AG10803 (cell line): Measurements from ENCODE around the gene ITGA4.

ENCODE experiments used
- DNase-seq: peaks from one replicate; pipeline ENCODE4 v3.0.0; 2010; ENCODE audit warnings: low read depth
- H3K4me3 ChIP-seq: 2 replicates; pipeline ENCODE4 v1.5.1; 2011; ENCODE audit warnings: mild to moderate bottlenecking, low read length, control low read depth
- TF ChIP-seq, protein P1 (sequence below): conservative IDR thresholded peaks from 2 replicates; pipeline ENCODE4 v1.5.1; 2011; ENCODE audit warnings: mild to moderate bottlenecking, low read length, control low read depth, inconsistent platforms

The ITGA4 gene

DNA sequence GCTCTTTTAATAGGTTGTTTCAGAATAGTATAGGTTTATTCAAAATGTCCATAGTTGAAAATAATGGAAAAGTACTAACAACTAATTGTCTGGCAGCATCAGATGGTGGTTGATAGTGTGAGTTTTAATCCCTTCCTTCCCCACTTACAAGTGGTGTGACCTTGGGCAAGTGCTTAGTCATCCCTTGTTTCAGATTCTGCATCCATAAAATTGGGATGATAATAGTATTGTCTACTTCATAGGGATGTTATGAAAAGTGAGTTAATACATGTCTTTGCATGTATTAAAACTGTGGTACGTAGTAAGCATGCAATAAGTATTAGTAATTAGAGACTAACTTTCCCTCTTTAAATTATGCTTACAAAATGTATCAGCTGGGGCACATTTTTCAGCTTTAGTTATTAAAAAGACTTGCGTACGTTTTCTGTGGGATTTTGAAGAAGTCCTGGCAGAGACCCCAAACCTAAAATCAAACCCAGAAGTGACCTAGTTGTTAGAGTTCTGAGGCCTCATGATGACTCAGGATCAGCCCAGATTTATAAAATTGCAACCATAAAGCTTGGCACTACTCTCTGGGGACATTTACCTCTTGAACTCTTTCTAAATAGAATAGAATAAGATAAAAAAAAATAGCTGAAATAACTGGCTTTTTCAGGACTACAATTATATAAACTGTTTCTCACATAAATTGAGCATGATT lies 8.6 kb downstream of the ITGA4 start:
- TF ChIP-seq, protein P1, sequence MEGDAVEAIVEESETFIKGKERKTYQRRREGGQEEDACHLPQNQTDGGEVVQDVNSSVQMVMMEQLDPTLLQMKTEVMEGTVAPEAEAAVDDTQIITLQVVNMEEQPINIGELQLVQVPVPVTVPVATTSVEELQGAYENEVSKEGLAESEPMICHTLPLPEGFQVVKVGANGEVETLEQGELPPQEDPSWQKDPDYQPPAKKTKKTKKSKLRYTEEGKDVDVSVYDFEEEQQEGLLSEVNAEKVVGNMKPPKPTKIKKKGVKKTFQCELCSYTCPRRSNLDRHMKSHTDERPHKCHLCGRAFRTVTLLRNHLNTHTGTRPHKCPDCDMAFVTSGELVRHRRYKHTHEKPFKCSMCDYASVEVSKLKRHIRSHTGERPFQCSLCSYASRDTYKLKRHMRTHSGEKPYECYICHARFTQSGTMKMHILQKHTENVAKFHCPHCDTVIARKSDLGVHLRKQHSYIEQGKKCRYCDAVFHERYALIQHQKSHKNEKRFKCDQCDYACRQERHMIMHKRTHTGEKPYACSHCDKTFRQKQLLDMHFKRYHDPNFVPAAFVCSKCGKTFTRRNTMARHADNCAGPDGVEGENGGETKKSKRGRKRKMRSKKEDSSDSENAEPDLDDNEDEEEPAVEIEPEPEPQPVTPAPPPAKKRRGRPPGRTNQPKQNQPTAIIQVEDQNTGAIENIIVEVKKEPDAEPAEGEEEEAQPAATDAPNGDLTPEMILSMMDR: no peak
- no peak overlapping the region for H3K4me3 ChIP-seq
- peak; percentile 95 for DNase-seq

DNA sequence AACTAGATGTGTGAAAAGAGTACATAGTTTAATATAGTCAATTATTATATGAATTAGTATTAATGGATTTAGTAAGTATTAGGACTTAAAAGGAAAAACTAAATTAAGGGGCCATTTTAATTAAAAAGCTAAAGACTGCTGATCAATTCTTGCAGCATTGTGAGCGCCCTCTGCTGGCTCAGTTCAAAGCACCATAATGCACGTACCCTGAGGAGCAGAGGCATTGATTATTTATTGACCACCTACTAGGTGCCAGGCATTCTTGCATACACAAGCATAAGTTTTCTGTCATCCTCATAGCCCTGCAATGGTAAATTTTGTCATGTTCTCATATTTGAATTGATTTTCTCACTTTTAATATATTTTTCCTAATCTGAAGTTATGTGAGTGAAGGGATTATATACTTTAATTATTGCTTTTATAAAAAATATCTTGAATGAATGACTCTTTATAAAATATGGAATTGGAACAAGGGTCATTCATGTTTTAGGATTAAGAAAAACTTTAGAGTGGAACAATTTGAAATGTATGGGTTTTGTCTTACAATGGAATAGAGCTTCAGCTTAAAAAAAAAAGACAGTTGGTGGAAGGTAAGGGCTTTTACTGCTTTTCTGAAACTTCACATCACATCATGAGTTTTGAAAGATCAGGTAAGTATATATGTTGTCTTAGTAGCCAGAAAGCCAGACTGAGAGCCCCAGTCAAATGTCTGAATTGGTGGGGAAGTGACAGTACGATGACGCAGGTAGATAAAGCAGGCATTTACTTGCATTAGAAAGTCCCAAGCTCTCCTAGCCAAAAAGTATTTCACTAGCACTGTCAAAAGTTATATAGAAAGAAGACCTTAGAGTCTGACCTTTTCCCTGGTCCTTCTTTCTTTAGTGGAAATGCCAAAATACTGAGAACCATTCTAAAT lies 9.7 kb downstream of the ITGA4 start:
- H3K4me3 ChIP-seq: no peak overlapping the region
- peak; percentile 61 for DNase-seq
- TF ChIP-seq, protein P1: peak; percentile 84

DNA sequence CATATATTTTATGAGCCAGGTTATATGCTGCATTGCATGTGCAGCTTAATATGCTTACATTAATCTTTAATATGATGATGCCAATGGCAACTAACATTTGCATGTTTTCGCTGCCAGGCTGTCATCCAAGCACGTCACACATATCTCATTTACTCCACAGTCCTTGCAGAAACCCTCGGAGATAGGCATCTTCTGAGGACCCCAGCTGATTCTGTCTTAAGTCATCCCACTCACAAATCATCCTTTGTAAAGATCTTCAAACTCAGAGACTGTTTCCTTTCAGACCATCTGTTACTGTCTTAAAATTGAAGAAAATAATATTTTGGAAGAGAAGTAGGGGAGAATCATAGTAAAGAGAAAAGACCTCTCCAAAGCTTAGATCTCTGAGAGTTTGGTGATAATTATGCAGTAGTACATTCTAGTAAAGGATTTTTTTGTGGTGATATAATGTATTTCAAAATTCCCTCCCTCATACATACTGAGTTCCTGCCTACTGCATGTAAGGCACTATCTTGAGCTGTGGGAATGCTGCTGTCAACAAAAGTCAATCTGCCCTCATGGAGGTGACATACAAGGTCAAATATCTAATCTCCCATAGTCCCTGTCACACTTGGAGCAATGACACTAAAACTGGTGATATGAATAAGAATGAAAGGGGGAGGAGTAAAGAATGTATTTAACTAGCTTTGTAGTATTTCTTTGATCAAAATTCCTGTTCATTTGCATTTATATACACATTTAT lies 11.0 kb downstream of the ITGA4 start:
- no peak overlapping the region for H3K4me3 ChIP-seq
- TF ChIP-seq, protein P1: no peak
- DNase-seq: no peak

DNA sequence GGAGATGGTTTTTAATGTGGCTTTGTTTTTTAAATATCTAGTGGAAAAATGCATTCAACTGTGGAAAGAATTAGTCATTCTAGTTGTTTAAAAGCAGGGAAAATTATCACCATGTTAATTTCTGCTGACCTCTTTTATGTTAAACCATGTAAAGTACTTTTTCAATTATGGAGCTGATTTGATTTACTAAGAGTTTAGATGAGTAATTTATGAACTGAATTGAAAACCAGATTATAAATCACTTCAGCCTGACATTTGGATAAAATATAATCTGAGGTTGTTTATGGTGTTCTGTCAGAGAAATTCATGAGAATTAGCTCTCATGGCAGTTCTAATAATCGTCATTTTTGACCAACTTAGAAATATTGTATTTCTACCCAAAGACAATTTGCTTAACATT lies 11.6 kb downstream of the ITGA4 start:
- TF ChIP-seq, protein P1: no peak
- no peak overlapping the region for H3K4me3 ChIP-seq
- DNase-seq: no peak

DNA sequence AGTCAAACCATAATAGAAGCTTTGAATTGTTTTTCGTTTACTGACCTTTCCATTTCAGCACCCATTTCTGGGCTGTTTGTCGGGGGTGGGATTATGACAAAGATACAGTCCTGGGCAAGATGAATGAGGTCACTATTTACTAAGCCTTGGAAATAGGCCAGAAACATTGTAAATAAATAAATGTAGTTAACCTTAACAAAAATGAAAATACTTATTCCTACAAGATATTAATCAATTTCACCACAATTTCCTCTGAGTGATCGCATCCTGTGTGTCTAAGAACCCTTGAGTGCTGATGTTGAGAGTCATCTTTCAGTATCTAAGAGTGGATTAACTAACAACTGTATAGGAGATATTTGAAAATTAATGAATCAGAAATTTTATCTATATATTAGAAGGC lies 14.0 kb downstream of the ITGA4 start:
- no peak for DNase-seq

DNA sequence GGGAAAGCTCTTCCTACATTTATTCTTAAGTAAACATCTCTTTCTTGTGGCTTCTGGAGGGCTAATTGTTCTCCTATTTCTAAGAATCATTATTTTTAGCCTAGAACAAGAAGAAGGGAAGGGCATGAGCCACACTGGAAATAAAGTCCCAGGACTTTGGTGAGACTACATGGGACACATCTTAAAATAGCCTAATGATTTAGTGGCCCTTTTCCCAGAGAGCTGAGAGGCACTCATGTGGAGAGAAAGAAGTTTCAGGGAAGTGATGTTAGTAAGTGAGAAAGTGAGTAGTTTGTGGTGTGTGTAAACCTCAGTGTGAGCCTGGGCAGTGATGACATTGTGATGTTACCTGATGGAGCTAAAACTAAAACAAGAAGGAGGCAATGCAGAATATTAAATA lies 14.6 kb downstream of the ITGA4 start:
- TF ChIP-seq, protein P1: no peak

More for the DNA sequence above, 14.0 kb downstream of the ITGA4 start:
- no peak overlapping the region for H3K4me3 ChIP-seq
- TF ChIP-seq, protein P1: no peak

More for the DNA sequence above, 14.6 kb downstream of the ITGA4 start:
- no peak for DNase-seq
- H3K4me3 ChIP-seq: no peak overlapping the region
